Fibroblast of lung (primary cell): ENCODE data around the gene EZH1.

Experiments used
- EZH2 ChIP-seq: IDR thresholded peaks from 2 replicates; pipeline ENCODE4 v1.5.1; 2012; ENCODE audit warnings: low read length, control low read depth, mild to moderate bottlenecking; ENCODE audit errors: missing control alignments
- TF ChIP-seq, protein P1 (sequence below), 2 donors: IDR thresholded peaks in 1 of 2; conservative IDR thresholded peaks in 1 of 2; 1 replicate in 1 of 2; 2 replicates in 1 of 2; pipeline ENCODE4 v1.5.1; 2011 to 2012; ENCODE audit warnings: low read length in 2 of 2, control low read depth in 1 of 2, inconsistent platforms in 1 of 2, low read depth in 1 of 2, mild to moderate bottlenecking in 1 of 2

GRCh38 chr17:42781639-42782165 lies 36.9 kb upstream of the EZH1 start:
- TF ChIP-seq EZH2: peak; percentile 33
- TF ChIP-seq, protein P1, sequence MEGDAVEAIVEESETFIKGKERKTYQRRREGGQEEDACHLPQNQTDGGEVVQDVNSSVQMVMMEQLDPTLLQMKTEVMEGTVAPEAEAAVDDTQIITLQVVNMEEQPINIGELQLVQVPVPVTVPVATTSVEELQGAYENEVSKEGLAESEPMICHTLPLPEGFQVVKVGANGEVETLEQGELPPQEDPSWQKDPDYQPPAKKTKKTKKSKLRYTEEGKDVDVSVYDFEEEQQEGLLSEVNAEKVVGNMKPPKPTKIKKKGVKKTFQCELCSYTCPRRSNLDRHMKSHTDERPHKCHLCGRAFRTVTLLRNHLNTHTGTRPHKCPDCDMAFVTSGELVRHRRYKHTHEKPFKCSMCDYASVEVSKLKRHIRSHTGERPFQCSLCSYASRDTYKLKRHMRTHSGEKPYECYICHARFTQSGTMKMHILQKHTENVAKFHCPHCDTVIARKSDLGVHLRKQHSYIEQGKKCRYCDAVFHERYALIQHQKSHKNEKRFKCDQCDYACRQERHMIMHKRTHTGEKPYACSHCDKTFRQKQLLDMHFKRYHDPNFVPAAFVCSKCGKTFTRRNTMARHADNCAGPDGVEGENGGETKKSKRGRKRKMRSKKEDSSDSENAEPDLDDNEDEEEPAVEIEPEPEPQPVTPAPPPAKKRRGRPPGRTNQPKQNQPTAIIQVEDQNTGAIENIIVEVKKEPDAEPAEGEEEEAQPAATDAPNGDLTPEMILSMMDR (conservative IDR thresholded peaks at IDR 0.05 in 1 of 2, IDR thresholded peaks at IDR 0.05 in 1 of 2; ENCODE audit: low read depth in 1 of 2, low read length in 2 of 2): no peak
